CD14-positive monocyte (primary cell): Measurements from ENCODE around the gene FRY. TPM values are rescaled to one million over a fixed set of nuclear protein-coding genes. Genes with fewer than 3 reads are reported as not detected.

Experiments
- DNase-seq, 3 donors: peaks; one replicate each; pipeline ENCODE4 v3.0.0-alpha.2; 2011 to 2022
- H2AFZ ChIP-seq: 2 replicates; pipeline ENCODE4 v1.6.0; 2012; ENCODE audit warnings: mild to moderate bottlenecking, low read depth, low read length, inconsistent platforms; ENCODE audit not compliant: insufficient read depth, poor library complexity, severe bottlenecking
- H3K27ac ChIP-seq, 2 donors: 1 replicate in 1 of 2; 2 replicates in 1 of 2; pipeline ENCODE4 v1.5.1; 2012 to 2013; ENCODE audit warnings: low read length in 2 of 2, control low read depth in 1 of 2, inconsistent platforms in 1 of 2, low read depth in 1 of 2, mild to moderate bottlenecking in 1 of 2
- H3K27me3 ChIP-seq, 2 donors: one replicate each; pipeline versions ENCODE4 v1.6.0 to v1.6.1; 2011 to 2013; ENCODE audit warnings: low read length in 2 of 2; ENCODE audit not compliant: control insufficient read depth in 2 of 2, insufficient read depth in 2 of 2
- H3K36me3 ChIP-seq, 2 donors: replicated peaks in 1 of 2; 1 replicate in 1 of 2; 2 replicates in 1 of 2; pipeline versions ENCODE4 v1.5.1 to v1.6.1; 2012 to 2013; ENCODE audit warnings: low read length in 2 of 2, control low read depth in 1 of 2, inconsistent platforms in 1 of 2, mild to moderate bottlenecking in 1 of 2; ENCODE audit not compliant: insufficient read depth in 2 of 2, control insufficient read depth in 1 of 2
- H3K4me1 ChIP-seq, 2 donors: 1 replicate in 1 of 2; 2 replicates in 1 of 2; pipeline versions ENCODE4 v1.5.1 to v1.6.1; 2012 to 2013; ENCODE audit warnings: low read length in 2 of 2, control low read depth in 1 of 2, inconsistent platforms in 1 of 2, mild to moderate bottlenecking in 1 of 2, moderate library complexity in 1 of 2; ENCODE audit not compliant: insufficient read depth in 2 of 2, control insufficient read depth in 1 of 2
- H3K4me2 ChIP-seq: replicated peaks from 2 replicates; pipeline ENCODE3; 2012; ENCODE audit warnings: low read length, moderate library complexity, mild to moderate bottlenecking; ENCODE audit not compliant: poor library complexity, severe bottlenecking; ENCODE audit errors: extremely low read depth
- H3K4me3 ChIP-seq, 3 experiments: fragments of 200-600 bp in 1 of 3; sonication (generic) in 1 of 3; replicated peaks in 1 of 3; 1 replicate in 2 of 3; 2 replicates in 1 of 3; pipeline ENCODE4 v1.5.1; 2011 to 2013; ENCODE audit warnings: low read length in 3 of 3, mild to moderate bottlenecking in 3 of 3, control low read depth in 2 of 3, low read depth in 2 of 3, inconsistent platforms in 1 of 3, moderate library complexity in 1 of 3
- H3K79me2 ChIP-seq: 2 replicates; pipeline ENCODE4 v1.6.0; 2012; ENCODE audit warnings: mild to moderate bottlenecking, control low read depth, inconsistent platforms, low read length, moderate library complexity; ENCODE audit not compliant: insufficient read depth
- H3K9ac ChIP-seq: 2 replicates; pipeline ENCODE4 v1.6.0; 2017; ENCODE audit warnings: low read length, mild to moderate bottlenecking; ENCODE audit not compliant: insufficient read depth, poor library complexity, severe bottlenecking
- H3K9me3 ChIP-seq, 2 donors: replicated peaks in 1 of 2; 1 replicate in 1 of 2; 2 replicates in 1 of 2; pipeline versions ENCODE4 v1.5.1 to v1.6.1; 2012 to 2013; ENCODE audit warnings: low read length in 2 of 2, control low read depth in 1 of 2; ENCODE audit not compliant: control insufficient read depth in 1 of 2, insufficient read depth in 1 of 2
- H4K20me1 ChIP-seq: 2 replicates; pipeline ENCODE4 v1.6.0; 2012; ENCODE audit warnings: mild to moderate bottlenecking, low read length, control low read depth, moderate library complexity; ENCODE audit not compliant: insufficient read depth
- H3K27ac Mint-ChIP-seq, 7 donors: one replicate each; pipeline ENCODE4 v1.8.0; 2020; ENCODE audit warnings: mild to moderate bottlenecking in 7 of 7, mixed read lengths in 7 of 7, moderate library complexity in 6 of 7, inconsistent platforms in 2 of 7
- H3K27me3 Mint-ChIP-seq, 3 donors: one replicate each; pipeline ENCODE4 v1.8.0; 2021 to 2022; ENCODE audit warnings: low read depth in 3 of 3, mild to moderate bottlenecking in 3 of 3, mixed read lengths in 3 of 3, moderate library complexity in 3 of 3, inconsistent platforms in 1 of 3
- H3K36me3 Mint-ChIP-seq, 2 donors: one replicate each; pipeline ENCODE4 v1.8.0; 2020; ENCODE audit warnings: mixed read lengths in 2 of 2, inconsistent platforms in 1 of 2, mild to moderate bottlenecking in 1 of 2
- H3K4me1 Mint-ChIP-seq: one replicate; pipeline ENCODE4 v1.8.0; 2020; ENCODE audit warnings: mild to moderate bottlenecking, mixed read lengths
- H3K4me3 Mint-ChIP-seq, 2 donors: one replicate each; pipeline ENCODE4 v1.8.0; 2020; ENCODE audit warnings: mild to moderate bottlenecking in 2 of 2, mixed read lengths in 2 of 2, moderate library complexity in 1 of 2
- H3K9me3 Mint-ChIP-seq, 7 donors: one replicate each; pipeline ENCODE4 v1.8.0; 2020 to 2022; ENCODE audit warnings: mixed read lengths in 7 of 7, mild to moderate bottlenecking in 6 of 7, moderate library complexity in 6 of 7, inconsistent platforms in 2 of 7
- WGBS: methylation state at CpG from one replicate; pipeline ENCODE4 v1.1.5; 2013; ENCODE audit warnings: missing lambda C conversion rate; ENCODE audit not compliant: insufficient coverage; 5-methylcytosine and 5-hydroxymethylcytosine counted together
- intact Hi-C, 2 donors: fragments of 100-400 bp; cut with micrococcal nuclease; formaldehyde crosslinking; loops; one replicate each; pipeline versions ENCODE4 v1.15.0 to v1.15.1; 2023
- polyA plus RNA-seq, 3 donors: library from polyadenylated mRNA; depleted of rRNA in 1 of 3; unstranded in 2 of 3; stranded (reverse) in 1 of 3; fragments of 300-500 nt in 2 of 3; fragments of >200 nt in 1 of 3; fragmentation: Illumina TruSeq in 2 of 3; gene quantifications; 1 replicate in 2 of 3; 2 replicates in 1 of 3; pipeline ENCODE4 v1.2.3, GENCODE V29; 2012 to 2021
- TF ChIP-seq, protein P1 (sequence below): fragments of 200-600 bp; IDR thresholded peaks from one replicate; pipeline ENCODE4 v1.8.0; 2022; ENCODE audit warnings: antibody characterized with exemption, mild to moderate bottlenecking

The FRY gene
- polyA plus RNA-seq, 3 donors = 3.9 to 31.8 (median 5.0) TPM

DNA sequence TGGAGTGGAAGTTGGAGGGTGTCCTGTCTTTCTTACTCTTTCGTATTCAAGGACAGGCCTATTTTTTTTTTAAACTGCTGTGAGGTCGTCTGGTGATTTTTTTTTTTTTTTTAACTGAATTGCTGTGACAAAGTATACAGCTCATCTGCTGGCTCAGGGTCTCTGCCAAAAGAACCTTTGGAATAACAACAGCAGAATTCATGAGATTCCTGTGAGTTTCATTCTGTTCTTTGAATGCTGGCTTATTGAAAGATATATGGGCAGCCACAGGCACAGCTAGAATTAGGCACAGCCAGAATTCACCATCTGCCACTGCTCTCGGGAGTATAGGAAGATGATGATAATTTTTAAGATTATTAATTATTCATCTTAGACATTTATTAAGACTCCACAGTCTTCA lies 21.4 kb upstream of the FRY start:
- peaks cover 0 to 3% (median 0%) of the 10 kb centered on the region in 3 donors for H3K27me3 Mint-ChIP-seq
- Histone ChIP-seq H3K36me3 (no peaks in the 10 kb centered on the region), H3K79me2 (no peaks in the 10 kb centered on the region), H3K27me3 (no peaks in the 10 kb centered on the region), H2AFZ (no peak overlapping the region), H3K4me3 (no peak overlapping the region), H3K4me1 (no peaks in the 10 kb centered on the region), H4K20me1 (no peaks in the 10 kb centered on the region), H3K9me3 (no peaks in the 10 kb centered on the region), H3K27ac (no peak overlapping the region), H3K9ac (no peak overlapping the region), H3K4me2 (no peak overlapping the region)
- H3K9me3 Mint-ChIP-seq = no peaks in the 10 kb centered on the region
- DNase-seq = no peak
- intact Hi-C loops = no loop called here
- 57% methylated on average over 1 of the region's 3 CpGs for WGBS
- H3K4me1 Mint-ChIP-seq = peaks cover 5% of the 10 kb centered on the region
- H3K27ac Mint-ChIP-seq = no peak overlapping the region
- H3K36me3 Mint-ChIP-seq = peaks cover 14 to 18% of the 10 kb centered on the region in 2 donors
- TF ChIP-seq, protein P1, sequence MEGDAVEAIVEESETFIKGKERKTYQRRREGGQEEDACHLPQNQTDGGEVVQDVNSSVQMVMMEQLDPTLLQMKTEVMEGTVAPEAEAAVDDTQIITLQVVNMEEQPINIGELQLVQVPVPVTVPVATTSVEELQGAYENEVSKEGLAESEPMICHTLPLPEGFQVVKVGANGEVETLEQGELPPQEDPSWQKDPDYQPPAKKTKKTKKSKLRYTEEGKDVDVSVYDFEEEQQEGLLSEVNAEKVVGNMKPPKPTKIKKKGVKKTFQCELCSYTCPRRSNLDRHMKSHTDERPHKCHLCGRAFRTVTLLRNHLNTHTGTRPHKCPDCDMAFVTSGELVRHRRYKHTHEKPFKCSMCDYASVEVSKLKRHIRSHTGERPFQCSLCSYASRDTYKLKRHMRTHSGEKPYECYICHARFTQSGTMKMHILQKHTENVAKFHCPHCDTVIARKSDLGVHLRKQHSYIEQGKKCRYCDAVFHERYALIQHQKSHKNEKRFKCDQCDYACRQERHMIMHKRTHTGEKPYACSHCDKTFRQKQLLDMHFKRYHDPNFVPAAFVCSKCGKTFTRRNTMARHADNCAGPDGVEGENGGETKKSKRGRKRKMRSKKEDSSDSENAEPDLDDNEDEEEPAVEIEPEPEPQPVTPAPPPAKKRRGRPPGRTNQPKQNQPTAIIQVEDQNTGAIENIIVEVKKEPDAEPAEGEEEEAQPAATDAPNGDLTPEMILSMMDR = no peak
- H3K4me3 Mint-ChIP-seq = no peak overlapping the region

DNA sequence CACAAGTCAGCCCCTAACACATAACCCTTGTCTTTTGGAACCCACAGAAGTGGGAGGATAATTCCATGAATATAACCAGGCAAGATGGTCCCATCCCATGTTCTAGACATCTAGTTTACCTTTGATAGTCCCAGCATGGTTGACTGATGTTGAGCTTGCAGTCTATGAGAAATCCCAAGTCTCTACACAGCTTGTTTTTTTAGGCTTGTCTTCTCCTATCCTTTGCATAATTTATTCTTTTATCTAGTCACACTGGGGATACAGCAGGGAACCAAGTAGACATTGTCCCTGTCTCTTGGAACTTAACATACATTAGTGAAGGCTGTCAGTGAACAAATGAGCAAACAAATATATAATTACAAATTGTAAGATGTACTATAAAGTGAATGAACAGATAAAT lies 19.6 kb upstream of the FRY start:
- DNase-seq = no peak
- Mint-ChIP-seq H3K36me3 (peaks cover 11 to 13% of the 10 kb centered on the region in 2 donors), H3K9me3 (no peaks in the 10 kb centered on the region), H3K27ac (no peak overlapping the region), H3K27me3 (peaks cover 0 to 3% (median 0%) of the 10 kb centered on the region in 3 donors), H3K4me1 (no peaks in the 10 kb centered on the region), H3K4me3 (no peak overlapping the region)
- Histone ChIP-seq H3K4me1 (peaks cover 10 to 15% of the 10 kb centered on the region in 2 donors), H3K4me3 (no peak overlapping the region), H3K9me3 (no peaks in the 10 kb centered on the region), H3K36me3 (no peaks in the 10 kb centered on the region), H4K20me1 (no peaks in the 10 kb centered on the region), H3K9ac (no peak overlapping the region), H2AFZ (no peak overlapping the region), H3K4me2 (no peak overlapping the region), H3K27ac (no peak overlapping the region), H3K27me3 (no peaks in the 10 kb centered on the region), H3K79me2 (no peaks in the 10 kb centered on the region)
- intact Hi-C loops = no loop called here
- TF ChIP-seq, protein P1 = no peak
